ENCODE results near the gene SRSF2.

GRCh38 chr17:76735586-76736348 is 1.4 kb downstream of the SRSF2 start:
- TF ChIP-seq POLR2A (IDR thresholded peaks at IDR 0.05) = no peak
- no peak for TF ChIP-seq CTCF (IDR thresholded peaks at IDR 0.05)

Measured in testis (tissue), 2 donors.